K562 (cell line): Measurements from ENCODE around the gene SLC6A8.

Experiments used
- AFF4 ChIP-seq: sonication (generic); formaldehyde crosslinking; IDR thresholded peaks from 2 replicates; pipeline ENCODE4 v1.8.0; 2023; ENCODE audit warnings: mild to moderate bottlenecking, missing genetic modification reagents
- CGGBP1 ChIP-seq: fragments of 250-450 bp; sonication (Bioruptor Pico); IDR thresholded peaks from 2 replicates; pipeline ENCODE4 v1.9.0; 2021; ENCODE audit warnings: mild to moderate bottlenecking
- GTF2F1 ChIP-seq: IDR thresholded peaks from 2 replicates; pipeline ENCODE4 v1.6.1; 2011; ENCODE audit warnings: low read depth, low read length, improper control_type of control experiment
- JUN ChIP-seq, 2 experiments: sonication (generic) in 1 of 2; formaldehyde crosslinking in 1 of 2; IDR thresholded peaks; 2 replicates each; pipeline versions ENCODE4 v1.6.1 to v1.8.0; 2012 to 2022; ENCODE audit warnings: borderline replicate concordance in 2 of 2, mild to moderate bottlenecking in 2 of 2, improper control_type of control experiment in 1 of 2, low read depth in 1 of 2, low read length in 1 of 2, missing genetic modification reagents in 1 of 2
- JUNB ChIP-seq: fragments of 450-650 bp; formaldehyde crosslinking; conservative IDR thresholded peaks from 2 replicates; pipeline ENCODE4 v1.4.0; 2020; ENCODE audit warnings: mild to moderate bottlenecking
- MYC ChIP-seq, 2 experiments: fragments of 250-450 bp in 1 of 2; sonication (Bioruptor Pico) in 1 of 2; IDR thresholded peaks; 2 replicates each; pipeline versions ENCODE4 v1.5.1 to v1.6.1; 2012 to 2021; ENCODE audit warnings: low read depth in 2 of 2, borderline replicate concordance in 1 of 2, improper control_type of control experiment in 1 of 2, low read length in 1 of 2, mild to moderate bottlenecking in 1 of 2, moderate library complexity in 1 of 2
- ZFP36 ChIP-seq: fragments of 150-350 bp; IDR thresholded peaks from 2 replicates; pipeline ENCODE4 v1.6.1; 2018; ENCODE audit warnings: low read length, low read depth; ENCODE audit not compliant: partially characterized antibody
- ZKSCAN1 ChIP-seq: fragments of 150-350 bp; IDR thresholded peaks from 2 replicates; pipeline ENCODE4 v1.6.1; 2016; ENCODE audit warnings: low read depth, low read length
- ZNF121 ChIP-seq: sonication (generic); formaldehyde crosslinking; conservative IDR thresholded peaks from 2 replicates; pipeline ENCODE4 v1.8.0; 2022; ENCODE audit warnings: missing genetic modification reagents
- ZNF311 ChIP-seq: fragments of 250-450 bp; sonication (Bioruptor Pico); IDR thresholded peaks from 2 replicates; pipeline ENCODE4 v1.4.0; 2020; ENCODE audit warnings: mild to moderate bottlenecking, moderate library complexity
- ZZZ3 ChIP-seq: fragments of 450-650 bp; IDR thresholded peaks from 2 replicates; pipeline ENCODE4 v1.6.1; 2016; ENCODE audit warnings: antibody characterized with exemption, mild to moderate bottlenecking, moderate library complexity
- TF ChIP-seq, protein P1 (sequence below), 3 experiments: IDR thresholded peaks in 2 of 3; conservative IDR thresholded peaks in 1 of 3; 2 replicates each; pipeline ENCODE4 v1.5.1; 2011 to 2012; ENCODE audit warnings: low read length in 3 of 3, mild to moderate bottlenecking in 3 of 3, control low read depth in 2 of 3, improper control_type of control experiment in 1 of 3, inconsistent platforms in 1 of 3, low read depth in 1 of 3, mixed read lengths in 1 of 3, moderate library complexity in 1 of 3; ENCODE audit not compliant: insufficient read depth in 2 of 3
- TF ChIP-seq, protein P2 (sequence below): sonication (generic); formaldehyde crosslinking; IDR thresholded peaks from 2 replicates; pipeline ENCODE4 v1.8.1; 2023; ENCODE audit warnings: mild to moderate bottlenecking, missing genetic modification reagents
- TF ChIP-seq, protein P3 (sequence below): fragments of 450-650 bp; IDR thresholded peaks from 2 replicates; pipeline ENCODE4 v1.6.1; 2017; ENCODE audit warnings: antibody characterized with exemption

- no peak for TF ChIP-seq ZNF121 (CRISPR knock-in tag)
- TF ChIP-seq JUN (IDR thresholded peaks at IDR 0.05; ENCODE audit: borderline replicate concordance, low read depth, low read length) = no peak
- no peak for TF ChIP-seq JUN (CRISPR knock-in tag; IDR thresholded peaks at IDR 0.05; ENCODE audit: borderline replicate concordance)
- TF ChIP-seq ZKSCAN1 = no peak
- TF ChIP-seq GTF2F1 = no peak
- no peak for TF ChIP-seq MYC (IDR thresholded peaks at IDR 0.05; ENCODE audit: low read depth, low read length)
- TF ChIP-seq MYC (CRISPR knock-in tag; IDR thresholded peaks at IDR 0.05; ENCODE audit: borderline replicate concordance, low read depth) = no peak
- TF ChIP-seq, protein P1, sequence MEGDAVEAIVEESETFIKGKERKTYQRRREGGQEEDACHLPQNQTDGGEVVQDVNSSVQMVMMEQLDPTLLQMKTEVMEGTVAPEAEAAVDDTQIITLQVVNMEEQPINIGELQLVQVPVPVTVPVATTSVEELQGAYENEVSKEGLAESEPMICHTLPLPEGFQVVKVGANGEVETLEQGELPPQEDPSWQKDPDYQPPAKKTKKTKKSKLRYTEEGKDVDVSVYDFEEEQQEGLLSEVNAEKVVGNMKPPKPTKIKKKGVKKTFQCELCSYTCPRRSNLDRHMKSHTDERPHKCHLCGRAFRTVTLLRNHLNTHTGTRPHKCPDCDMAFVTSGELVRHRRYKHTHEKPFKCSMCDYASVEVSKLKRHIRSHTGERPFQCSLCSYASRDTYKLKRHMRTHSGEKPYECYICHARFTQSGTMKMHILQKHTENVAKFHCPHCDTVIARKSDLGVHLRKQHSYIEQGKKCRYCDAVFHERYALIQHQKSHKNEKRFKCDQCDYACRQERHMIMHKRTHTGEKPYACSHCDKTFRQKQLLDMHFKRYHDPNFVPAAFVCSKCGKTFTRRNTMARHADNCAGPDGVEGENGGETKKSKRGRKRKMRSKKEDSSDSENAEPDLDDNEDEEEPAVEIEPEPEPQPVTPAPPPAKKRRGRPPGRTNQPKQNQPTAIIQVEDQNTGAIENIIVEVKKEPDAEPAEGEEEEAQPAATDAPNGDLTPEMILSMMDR (IDR thresholded peaks at IDR 0.05 in 2 of 3, conservative IDR thresholded peaks at IDR 0.05 in 1 of 3; ENCODE audit: insufficient read depth in 2 of 3, low read depth in 1 of 3, low read length in 3 of 3) = peak; percentile 43 to 80 (median 59); a peak in 5 of 6 replicates
- TF ChIP-seq, protein P2, sequence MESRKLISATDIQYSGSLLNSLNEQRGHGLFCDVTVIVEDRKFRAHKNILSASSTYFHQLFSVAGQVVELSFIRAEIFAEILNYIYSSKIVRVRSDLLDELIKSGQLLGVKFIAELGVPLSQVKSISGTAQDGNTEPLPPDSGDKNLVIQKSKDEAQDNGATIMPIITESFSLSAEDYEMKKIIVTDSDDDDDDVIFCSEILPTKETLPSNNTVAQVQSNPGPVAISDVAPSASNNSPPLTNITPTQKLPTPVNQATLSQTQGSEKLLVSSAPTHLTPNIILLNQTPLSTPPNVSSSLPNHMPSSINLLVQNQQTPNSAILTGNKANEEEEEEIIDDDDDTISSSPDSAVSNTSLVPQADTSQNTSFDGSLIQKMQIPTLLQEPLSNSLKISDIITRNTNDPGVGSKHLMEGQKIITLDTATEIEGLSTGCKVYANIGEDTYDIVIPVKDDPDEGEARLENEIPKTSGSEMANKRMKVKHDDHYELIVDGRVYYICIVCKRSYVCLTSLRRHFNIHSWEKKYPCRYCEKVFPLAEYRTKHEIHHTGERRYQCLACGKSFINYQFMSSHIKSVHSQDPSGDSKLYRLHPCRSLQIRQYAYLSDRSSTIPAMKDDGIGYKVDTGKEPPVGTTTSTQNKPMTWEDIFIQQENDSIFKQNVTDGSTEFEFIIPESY = no peak
- no peak for TF ChIP-seq AFF4
- TF ChIP-seq ZFP36 = no peak
- no peak for TF ChIP-seq CGGBP1
- TF ChIP-seq, protein P3, sequence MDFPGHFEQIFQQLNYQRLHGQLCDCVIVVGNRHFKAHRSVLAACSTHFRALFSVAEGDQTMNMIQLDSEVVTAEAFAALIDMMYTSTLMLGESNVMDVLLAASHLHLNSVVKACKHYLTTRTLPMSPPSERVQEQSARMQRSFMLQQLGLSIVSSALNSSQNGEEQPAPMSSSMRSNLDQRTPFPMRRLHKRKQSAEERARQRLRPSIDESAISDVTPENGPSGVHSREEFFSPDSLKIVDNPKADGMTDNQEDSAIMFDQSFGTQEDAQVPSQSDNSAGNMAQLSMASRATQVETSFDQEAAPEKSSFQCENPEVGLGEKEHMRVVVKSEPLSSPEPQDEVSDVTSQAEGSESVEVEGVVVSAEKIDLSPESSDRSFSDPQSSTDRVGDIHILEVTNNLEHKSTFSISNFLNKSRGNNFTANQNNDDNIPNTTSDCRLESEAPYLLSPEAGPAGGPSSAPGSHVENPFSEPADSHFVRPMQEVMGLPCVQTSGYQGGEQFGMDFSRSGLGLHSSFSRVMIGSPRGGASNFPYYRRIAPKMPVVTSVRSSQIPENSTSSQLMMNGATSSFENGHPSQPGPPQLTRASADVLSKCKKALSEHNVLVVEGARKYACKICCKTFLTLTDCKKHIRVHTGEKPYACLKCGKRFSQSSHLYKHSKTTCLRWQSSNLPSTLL = no peak
- no peak for TF ChIP-seq JUNB (CRISPR knock-in tag)
- no peak for TF ChIP-seq ZZZ3
- no peak for TF ChIP-seq ZNF311 (CRISPR knock-in tag)
These were observed 43.2 kb upstream of the SLC6A8 start for GRCh38 chrX:153644356-153645125.
